Hepatic stellate cell (primary cell): ENCODE results near the gene NCEH1.
A peak's percentile ranks its signal among the peaks of the same experiment; 100 is the strongest.

Experiments used
- DNase-seq: peaks from one replicate; pipeline ENCODE4 v3.0.0; 2011; ENCODE audit warnings: low spot score

Gene NCEH1

DNA sequence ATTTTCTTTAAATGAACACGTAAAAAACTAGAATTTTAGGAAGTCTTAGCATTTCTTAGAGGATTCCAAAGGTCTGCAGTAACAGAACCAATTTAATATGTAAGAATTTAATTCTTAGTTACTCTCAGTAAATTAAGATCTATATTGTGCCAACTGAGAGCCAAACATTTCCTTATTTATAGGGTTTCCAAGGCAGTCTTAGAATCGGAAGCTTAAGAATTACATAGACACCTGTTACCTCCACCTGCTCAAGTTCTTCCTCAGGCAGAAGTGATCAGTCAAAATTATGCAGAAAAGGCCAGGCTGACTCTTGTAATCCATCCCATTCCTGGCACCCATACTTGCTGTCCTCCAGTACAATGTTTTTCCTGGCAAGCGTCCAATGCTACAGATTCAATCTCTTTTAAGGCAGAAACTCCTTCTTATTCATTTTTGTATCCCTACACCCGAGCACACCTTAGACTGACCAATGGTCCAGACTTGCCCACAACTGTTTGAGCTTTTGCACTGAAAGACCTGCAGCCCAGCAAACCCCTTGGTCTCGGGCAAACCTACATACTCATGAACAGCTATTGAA is 64.3 kb downstream of the NCEH1 start:
- no peak for DNase-seq

- DNase-seq = no peak
Observed at GRCh38 chr3:172644258-172644657, 66.6 kb downstream of the NCEH1 start.

GRCh38 chr3:172643506-172644179 is 67.2 kb downstream of the NCEH1 start:
- no peak for DNase-seq

DNA sequence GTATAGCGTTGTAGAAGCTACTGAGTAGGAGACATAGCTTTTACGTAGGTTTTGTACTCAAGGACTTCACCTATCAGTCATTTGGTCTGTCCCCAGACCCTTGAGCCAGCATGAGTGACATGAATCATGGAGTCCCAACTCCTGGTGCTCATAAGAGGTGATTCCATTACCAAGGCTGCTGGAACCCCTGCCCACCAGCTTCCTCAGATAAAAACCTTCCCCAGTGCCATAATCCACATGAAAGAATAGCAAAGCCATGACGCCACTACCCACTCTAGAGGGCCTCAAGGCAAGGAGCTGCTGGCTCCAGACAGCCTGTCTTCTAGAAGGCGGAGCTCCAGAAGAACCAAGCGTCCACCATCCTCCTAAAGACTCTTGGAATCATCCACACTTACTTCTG is 69.6 kb downstream of the NCEH1 start:
- no peak for DNase-seq

DNA sequence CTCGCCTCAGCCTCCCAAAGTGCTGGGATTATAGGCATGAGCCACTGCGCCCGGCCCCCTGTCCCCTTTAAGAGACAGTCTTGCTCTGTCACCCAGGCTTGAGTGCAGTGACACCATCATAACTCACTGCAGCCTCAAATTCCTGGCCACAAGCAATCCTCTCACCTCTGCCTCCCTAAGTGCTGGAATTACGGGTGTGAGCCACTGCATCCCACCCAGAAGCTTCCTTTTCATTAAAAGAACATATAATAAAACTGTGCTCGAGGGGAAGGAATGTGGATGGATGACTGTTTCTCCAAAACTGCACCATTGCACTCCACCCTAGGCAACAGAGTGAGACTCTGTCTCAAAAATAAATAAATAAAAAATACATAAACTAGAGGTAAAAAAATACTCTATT is 70.1 kb downstream of the NCEH1 start:
- no peak for DNase-seq

DNA sequence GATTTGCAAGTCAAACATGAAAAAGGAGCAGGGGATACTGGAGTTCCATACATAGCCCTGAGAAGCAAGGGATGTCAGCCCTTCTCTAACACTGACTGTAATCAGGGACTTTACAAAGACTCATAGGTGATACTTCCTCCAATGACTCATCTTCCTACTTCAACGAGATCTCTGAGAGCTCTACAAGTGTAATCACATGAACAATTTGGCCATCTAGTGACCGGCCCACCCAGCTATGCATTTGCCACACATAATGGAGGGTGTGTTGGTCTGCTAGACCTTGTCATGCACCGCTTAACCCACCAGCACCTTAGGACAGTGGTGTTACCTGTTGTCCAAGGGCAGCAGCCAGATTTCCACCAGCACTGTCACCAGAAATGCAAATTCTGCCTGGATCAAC is 75.3 kb downstream of the NCEH1 start:
- no peak for DNase-seq

GRCh38 chr3:172634948-172635347 is 75.9 kb downstream of the NCEH1 start:
- DNase-seq = no peak

- no peak for DNase-seq
Observed at GRCh38 chr3:172630316-172630715, 80.6 kb downstream of the NCEH1 start.

DNA sequence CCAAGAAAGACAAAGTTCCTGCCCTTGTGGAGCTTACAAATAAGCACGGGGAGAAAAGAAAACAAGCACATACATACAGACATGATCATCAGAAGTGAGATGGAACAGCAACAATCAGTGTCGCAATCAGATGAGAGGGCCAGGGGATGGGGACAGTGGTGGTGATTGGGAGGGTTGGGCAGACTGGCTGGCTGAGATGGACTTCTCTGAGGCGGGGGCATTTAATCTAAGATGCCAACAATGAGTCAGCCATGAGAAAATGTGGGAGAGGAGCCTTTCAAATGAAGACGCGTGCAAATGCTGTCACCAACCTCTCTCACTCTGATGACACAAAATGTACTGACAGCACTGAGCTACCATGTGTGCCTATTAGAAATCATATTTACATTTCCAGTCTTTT is 81.4 kb downstream of the NCEH1 start:
- no peak for DNase-seq

GRCh38 chr3:172627057-172627809 is 83.6 kb downstream of the NCEH1 start:
- no peak for DNase-seq

DNA sequence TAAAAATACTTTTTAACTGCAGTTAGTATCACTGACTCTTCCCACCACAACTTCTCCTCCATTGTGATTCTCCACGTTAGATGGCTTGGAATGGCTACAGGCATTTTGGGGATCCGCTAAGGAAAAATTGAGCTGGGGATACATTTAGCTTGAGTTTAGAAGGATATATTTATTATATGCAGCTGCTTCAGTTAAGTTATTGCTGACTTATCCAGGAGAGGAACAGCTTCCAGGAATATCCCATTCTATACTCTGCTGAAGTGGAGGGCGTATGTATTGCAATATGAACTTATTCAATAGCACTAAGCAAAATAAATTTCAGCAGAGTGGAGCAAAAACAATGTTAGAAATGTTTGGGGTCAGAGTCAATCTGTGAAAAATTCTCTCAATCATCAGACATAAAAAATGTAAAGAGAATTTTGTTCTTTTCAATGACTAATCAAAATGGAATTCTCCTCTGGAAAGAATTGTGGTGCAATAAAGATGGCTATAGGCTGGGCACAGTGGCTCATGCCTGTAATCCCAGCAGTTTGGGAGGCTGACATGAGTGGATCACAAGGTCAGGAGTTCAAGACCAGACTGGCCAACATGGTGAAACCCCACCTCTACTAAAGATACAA is 84.7 kb downstream of the NCEH1 start:
- DNase-seq = peak; percentile 51

DNA sequence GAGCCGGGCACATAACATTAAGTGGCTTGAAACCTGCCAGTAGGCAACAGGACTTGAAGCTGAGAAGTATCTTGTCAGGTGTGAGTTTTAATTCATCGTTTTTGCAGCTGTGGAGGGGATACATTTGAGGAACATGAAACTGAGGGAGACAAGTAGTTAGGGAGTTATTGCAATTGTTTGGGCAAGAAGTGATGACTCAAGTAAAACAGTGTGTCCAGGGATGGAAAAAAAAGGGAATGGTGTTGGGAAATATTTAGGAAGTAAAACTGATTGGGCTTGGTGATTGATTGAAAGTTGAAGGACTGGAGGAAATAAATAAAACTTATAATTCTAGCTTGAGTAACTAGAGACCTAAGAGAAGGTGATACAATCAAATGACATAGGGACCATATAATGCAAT is 85.5 kb downstream of the NCEH1 start:
- DNase-seq = no peak

- DNase-seq = no peak
Observed at GRCh38 chr3:172624999-172625398, 85.9 kb downstream of the NCEH1 start.

GRCh38 chr3:172622916-172623700 is 87.8 kb downstream of the NCEH1 start:
- DNase-seq = no peak

GRCh38 chr3:172622156-172622555 is 88.7 kb downstream of the NCEH1 start:
- DNase-seq = no peak

DNA sequence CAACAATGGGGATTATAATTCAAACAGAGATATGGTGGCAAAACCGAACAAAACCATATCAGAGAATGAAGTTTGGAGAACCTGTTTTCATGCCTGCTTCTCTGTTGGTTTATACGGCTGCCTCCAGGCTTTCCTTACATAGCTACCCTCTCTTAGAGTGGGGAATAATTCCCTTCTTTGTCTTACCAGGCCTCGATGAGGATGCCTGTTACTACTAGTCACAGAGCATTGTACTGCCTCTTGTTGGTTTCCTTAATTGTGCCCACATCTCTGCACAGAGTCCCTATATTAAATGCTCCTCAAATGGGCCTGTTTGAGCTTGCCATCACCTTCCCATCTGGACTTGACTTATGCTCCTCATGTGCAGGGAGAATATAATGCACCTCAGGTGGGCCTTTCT is 92.9 kb downstream of the NCEH1 start:
- DNase-seq = no peak

GRCh38 chr3:172617013-172617706 is 93.7 kb downstream of the NCEH1 start:
- no peak for DNase-seq

DNA sequence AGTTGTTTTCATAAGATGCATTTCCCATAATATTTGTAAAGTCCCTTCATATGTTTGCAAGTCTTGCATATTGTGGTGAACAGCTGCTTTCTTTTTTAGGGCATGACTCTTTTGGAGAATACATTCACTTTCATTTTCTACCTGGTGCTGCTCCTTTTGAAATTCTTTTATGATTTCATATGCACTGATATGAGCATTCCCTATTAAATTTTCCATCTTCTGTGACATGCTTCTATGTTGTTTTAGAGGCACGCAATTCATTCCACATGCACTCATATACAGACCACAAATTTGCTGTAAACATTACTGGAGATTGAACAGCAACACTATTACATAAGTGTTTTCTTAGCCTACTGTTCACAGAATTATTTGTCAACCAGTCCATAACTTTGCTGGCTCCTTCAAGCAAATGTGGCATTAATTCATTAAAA is 94.8 kb downstream of the NCEH1 start:
- no peak for DNase-seq

DNA sequence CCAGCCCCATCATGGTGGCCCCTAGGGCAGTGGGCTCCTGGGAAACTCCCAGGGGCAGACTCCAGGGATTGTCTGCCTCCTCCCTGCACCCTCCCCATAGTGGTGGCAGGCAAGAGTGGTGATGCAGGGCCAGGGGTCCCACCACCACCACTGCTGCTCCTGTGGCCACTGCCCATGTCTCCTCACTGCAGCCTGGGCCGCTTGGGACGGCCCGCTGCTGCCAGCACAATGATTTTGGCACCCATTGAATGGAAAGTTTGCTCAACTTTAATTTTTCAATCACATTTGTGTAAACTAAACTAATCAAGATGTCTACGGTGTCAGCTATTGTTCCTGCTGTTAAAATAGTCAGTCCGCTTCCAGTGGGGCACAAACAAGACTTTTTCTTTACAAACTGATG is 95.6 kb downstream of the NCEH1 start:
- no peak for DNase-seq

DNA sequence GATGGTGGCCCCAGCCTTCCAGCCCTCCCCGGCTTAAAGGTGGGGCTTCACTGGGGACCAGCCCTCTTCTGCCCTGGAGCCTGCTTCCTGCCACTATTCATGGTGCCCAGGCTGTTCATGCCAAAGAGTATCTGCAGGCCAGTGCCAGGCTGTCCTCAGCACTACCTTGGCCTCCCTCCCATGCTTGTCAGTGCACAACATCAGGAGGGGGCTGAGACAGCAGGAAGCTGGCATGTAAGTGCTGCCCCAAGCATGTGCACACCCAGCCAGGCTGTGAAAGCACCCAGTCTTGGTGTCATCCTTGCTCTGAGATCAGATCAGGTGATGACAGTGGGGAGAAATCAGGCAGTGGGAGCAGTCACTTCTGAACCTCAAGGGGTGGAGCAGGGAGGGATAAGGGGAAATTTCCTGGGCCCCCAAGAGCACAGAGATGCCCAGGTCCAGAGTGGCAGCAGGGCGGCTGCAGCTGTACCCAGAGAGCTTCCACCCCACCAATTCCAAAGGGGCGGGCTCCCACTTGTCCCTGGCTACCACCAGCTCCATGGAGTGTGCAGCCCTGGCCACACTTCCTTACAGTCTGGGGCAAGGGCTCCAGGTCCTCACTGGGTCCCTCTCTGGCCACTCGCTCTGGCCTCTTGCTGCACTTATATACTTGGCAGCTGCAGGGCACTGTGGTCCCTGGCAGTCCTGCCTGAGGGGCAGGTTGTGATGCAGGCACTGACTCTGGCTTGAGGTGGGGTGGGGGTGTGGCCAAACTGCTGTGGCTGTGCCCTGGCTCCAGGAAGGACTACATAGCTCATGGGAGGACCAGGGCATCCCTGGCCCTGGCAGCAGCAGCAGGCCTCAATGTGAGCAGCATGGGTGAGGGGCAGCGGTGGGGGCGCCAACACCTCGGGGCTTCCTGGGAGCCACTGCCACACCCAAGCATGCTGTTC is 96.3 kb downstream of the NCEH1 start:
- DNase-seq = no peak
